GM18867 (cell line): ENCODE data around the gene RPLP1.

Source experiments
- ATAC-seq: cut with Tn5 transposase; IDR thresholded peaks from one replicate; pipeline ENCODE4 v1.9.1; 2021; ENCODE audit warnings: mild to moderate bottlenecking, moderate library complexity; ENCODE audit not compliant: unreplicated experiment

RPLP1 gene

GRCh38 chr15:69452692-69453521 is at the start of gene RPLP1:
Gene RPLP1, plus strand, starts transcription at chr15:69452818. Its CDS starts 131 bp downstream, at chr15:69452949.
- ATAC-seq, result peak; percentile 72

DNA sequence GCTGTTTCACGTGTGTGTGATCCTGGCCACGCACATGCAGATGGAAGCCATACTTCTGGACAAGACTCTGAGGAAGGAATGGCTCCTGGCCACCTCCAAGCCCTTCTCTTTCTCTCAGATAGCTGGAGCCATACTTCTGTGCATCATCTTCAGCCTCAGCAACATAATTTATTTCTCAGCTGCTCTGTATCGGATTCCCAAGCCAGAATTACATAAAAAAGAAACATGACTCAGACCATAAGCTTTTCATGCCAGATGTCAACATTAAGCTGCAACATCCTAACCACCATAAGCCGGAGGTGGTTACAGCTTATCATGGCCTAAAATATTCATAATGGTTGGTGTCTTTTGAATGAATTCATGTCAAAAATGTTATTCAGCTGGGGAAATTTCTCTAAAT is 49.0 kb upstream of the RPLP1 start:
- no peak for ATAC-seq

- ATAC-seq, result no peak
These were observed 47.5 kb upstream of the RPLP1 start for GRCh38 chr15:69405110-69405509.

DNA sequence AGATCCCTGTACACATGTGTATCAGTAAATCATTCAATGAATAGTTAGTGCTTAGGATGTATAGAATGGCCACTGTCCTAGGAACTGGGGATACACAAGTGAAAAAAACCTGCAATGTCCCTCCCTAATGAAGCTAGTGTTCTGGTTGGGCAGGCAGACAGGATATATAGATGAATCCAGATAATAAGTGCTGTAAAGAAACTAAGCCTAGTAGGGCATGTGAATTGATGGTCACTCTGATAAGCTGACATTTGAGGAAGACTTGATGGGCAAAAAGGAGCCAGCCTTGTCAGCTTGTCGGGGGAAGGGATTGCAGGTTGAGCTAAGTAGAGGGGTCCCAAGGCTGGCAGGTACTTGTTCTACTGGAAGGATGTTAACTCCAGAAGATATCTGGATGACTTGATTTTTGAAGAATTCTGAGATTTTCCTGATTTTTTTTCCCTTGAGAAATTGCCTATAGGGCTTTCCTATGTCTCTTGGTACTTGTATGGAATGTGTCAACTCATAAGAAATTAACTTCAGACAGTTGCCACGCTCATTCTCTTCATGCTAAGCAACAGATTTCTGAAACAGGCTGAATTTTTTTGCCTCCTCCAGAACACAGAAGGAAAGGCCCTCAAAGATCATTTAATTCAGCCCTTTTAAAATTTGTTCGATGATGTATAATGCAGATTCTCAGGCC is 44.8 kb upstream of the RPLP1 start:
- no peak for ATAC-seq

- no peak for ATAC-seq
These were observed 43.8 kb upstream of the RPLP1 start for GRCh38 chr15:69408841-69409240.

DNA sequence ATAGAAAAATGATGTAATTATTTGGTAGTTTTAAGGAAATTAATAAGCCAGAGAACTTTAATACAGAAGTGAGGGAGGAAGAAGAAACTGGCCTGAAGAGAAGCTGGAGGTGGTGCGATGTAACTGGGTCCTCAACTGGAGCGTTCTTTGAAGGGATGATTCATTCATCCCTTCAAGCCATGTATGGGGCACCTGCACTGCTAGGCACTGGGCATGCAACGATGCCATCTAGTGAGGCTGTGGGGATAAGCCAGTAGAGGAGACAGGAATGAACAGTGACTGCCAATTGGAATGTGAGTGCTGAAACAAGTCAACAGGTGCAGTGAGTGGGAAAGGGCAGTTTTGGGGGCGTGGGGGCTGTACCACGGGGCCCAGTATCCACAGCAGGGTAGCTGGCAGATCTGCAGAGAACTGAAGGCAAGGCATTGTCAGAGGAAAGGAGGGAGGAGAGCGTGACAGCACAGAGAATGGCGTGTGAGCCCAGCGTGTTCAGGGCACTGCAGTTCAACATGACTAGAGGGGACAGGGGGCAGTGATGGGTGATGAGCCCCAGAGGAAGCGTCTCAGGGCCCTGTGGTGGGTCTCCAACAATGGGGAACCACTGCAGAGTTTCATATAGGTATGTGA is 42.3 kb upstream of the RPLP1 start:
- ATAC-seq, result no peak

GRCh38 chr15:69412274-69412673 is 40.3 kb upstream of the RPLP1 start:
- no peak for ATAC-seq

DNA sequence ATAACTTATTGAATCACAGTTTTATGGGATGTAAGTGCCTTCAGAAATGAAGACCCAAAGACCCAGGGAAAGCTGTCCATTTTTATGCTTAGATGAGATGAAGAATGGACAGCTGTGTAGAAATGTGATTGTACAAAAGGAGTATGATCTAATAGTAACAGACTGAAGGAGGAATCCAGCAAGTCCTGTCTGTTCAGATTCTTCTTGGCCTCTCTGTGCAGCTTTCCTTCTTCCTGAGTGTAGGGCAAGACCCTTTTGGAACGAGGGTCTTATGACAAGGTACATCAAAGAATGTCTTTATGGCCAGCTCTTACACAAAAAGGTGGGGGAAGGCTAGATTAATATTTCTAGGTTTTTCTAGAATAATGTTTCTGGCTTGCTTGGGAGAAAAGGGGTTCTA is 39.9 kb upstream of the RPLP1 start:
- no peak for ATAC-seq

DNA sequence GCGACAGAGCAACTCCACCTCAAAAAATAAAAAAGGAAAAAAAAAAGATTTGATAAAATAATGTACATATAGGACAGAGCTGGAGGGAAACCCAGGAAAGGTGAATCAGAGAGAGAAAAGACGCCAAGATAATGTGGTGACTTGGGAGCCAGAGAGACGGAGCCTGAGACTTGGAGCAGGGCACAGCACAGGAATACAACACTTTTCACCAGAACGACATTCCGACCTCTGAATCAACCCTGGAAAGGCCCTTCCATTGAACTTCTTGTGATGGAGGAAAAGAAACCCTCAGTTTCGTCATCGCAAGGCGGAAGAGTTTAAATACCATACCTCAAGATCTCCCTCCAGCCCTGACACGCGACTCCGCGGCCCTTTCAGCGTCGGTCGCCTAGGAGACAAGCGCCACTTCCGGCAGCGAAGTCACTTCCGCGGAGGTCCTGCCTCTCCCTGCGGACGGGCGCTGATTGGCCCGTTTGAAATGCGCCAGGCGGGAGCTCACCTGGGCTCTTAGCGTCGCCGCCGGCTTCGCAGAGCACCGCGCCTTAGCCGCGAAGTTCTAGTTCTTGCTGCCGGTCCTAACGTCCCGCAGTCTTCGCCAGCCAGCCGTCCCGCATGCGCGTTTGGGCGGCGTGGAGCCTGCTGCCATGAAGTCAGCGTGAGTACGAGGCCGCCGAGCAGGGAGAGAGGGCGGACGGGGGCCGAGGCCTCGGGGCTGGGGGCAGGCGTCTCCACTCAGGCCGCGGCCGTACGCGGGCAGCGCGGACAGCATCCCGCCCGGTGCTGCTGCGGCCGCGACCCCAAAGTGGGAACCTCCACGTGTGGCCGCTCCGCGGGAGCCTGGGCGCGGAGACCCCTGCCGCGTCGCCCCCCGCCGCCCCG is 38.6 kb upstream of the RPLP1 start, which contains the start of gene KIF23:
Gene KIF23, plus strand, starts transcription at position 528 of the 879 bp plus-strand sequence. Its CDS starts 117 bp downstream, at position 645.
- peak; percentile 96 for ATAC-seq

- peak; percentile 28 for ATAC-seq
These were observed 37.9 kb upstream of the RPLP1 start for GRCh38 chr15:69414701-69415167.

- ATAC-seq, result no peak
These were observed 37.2 kb upstream of the RPLP1 start for GRCh38 chr15:69415381-69415780.

- ATAC-seq, result no peak
These were observed 35.0 kb upstream of the RPLP1 start for GRCh38 chr15:69417581-69417980.

GRCh38 chr15:69421498-69421897 is 31.1 kb upstream of the RPLP1 start:
- no peak for ATAC-seq

DNA sequence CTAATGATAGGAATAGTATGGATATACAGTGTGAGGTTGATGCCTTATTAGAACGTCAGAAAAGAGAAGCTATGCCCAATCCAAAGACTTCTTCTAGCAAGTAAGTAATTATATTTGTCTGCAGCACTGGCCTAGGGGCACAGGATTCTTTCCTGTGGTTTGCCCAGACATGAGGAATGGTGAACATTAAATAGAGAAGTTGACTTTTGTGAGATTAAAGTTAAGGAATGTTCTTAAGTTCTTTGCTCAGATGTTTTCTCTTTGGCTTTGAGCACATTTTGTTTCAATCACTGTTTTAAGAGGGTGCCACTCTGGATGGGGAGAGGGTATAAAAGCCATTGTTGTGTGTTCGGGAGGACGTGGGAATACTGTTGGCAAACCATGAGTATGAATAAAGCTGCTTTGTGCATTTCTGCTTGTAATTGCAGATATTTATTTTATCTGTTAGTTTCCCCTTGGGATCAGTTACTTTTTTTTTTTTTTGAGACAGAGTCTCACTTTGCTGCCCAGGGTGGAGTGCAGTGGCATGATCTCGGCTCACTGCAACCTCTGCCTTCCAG is 30.2 kb upstream of the RPLP1 start:
- ATAC-seq, result no peak

- no peak for ATAC-seq
These were observed 28.6 kb upstream of the RPLP1 start for GRCh38 chr15:69424001-69424400.

GRCh38 chr15:69424748-69425413 is 27.7 kb upstream of the RPLP1 start:
- ATAC-seq, result no peak

DNA sequence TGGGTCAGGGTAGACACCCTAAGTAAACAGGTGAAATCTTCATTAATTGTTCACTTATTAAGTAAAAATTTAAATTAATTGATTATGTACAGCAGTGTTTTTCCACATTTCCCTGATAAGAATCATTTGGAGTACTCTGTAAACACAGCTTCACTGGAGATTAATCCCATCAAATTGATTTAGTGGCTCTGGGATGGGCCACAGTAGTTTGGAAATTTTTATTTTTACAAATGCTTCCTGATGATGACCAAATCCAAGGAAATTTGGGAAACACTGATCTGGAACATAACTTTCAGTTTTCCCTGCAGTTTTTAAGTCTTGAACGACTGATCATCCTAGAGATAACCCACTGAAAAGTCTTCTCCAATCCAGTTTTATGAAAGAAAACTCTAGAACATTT is 18.8 kb upstream of the RPLP1 start:
- ATAC-seq, result no peak

- no peak for ATAC-seq
These were observed 18.4 kb upstream of the RPLP1 start for GRCh38 chr15:69434238-69434637.

DNA sequence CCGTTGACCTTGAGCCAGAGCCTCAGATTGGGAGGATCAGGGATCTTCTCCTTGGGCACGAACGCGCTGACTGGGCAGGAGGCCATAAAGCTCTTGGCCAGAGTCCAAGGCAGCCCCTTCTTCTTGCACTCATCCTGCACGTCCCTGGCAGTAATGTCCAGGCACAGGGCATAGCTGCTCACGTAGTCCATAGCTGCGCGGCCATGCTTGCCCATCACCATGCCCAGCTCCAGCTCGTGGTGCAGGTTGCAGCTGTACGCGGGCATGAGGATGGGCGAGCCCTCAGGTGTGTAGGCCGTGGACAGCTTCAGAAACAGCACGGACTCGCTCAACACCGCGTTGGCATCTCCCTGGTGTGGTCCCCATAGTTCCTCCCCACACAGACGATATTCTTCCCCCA is 17.9 kb upstream of the RPLP1 start:
- no peak for ATAC-seq

- ATAC-seq, result no peak
These were observed 16.6 kb upstream of the RPLP1 start for GRCh38 chr15:69435985-69436384.
